Vagina (tissue), 2 donors: ENCODE data around the gene F2.

Experiments used
- CTCF ChIP-seq, 3 experiments: fragments of 450-650 bp in 2 of 3; fragments of 200-600 bp in 1 of 3; sonication (generic) in 1 of 3; IDR thresholded peaks; one replicate each; pipeline ENCODE4 v1.5.1; 2017 to 2019; ENCODE audit warnings: antibody characterized with exemption in 3 of 3, mild to moderate bottlenecking in 2 of 3, moderate library complexity in 2 of 3
- POLR2A ChIP-seq, 2 donors: fragments of 450-650 bp; IDR thresholded peaks; one replicate each; pipeline ENCODE4 v1.6.1; 2017; ENCODE audit warnings: antibody characterized with exemption in 2 of 2, mild to moderate bottlenecking in 2 of 2, moderate library complexity in 2 of 2
- POLR2AphosphoS5 ChIP-seq, 2 donors: sonication (generic); formaldehyde crosslinking; IDR thresholded peaks; one replicate each; pipeline ENCODE4 v1.9.0; 2017; ENCODE audit warnings: antibody characterized with exemption in 2 of 2, mild to moderate bottlenecking in 2 of 2, low read depth in 1 of 2; ENCODE audit not compliant: insufficient read depth in 1 of 2

GRCh38 chr11:46721286-46721685 lies 2.3 kb downstream of the F2 start:
- TF ChIP-seq CTCF (IDR thresholded peaks at IDR 0.05) (no peak), POLR2AphosphoS5 (IDR thresholded peaks at IDR 0.05; ENCODE audit: insufficient read depth in 1 of 2, low read depth in 1 of 2) (no peak), POLR2A (IDR thresholded peaks at IDR 0.05) (no peak)
